Calu3 (cell line): ENCODE data around the gene RASAL3. TPM values are rescaled to one million over a fixed set of nuclear protein-coding genes. Genes with fewer than 3 reads are reported as not detected.

ENCODE experiments used
- BruUV-seq: library from RNA; stranded (reverse); fragments of 400-500 nt; replicated peaks from 2 replicates; lab custom pipeline; 2021; lab: Mats Ljungman, UMichigan
- CTCF ChIA-PET: fragments of 300-600 bp; sonication (Branson Sonifier 250); formaldehyde crosslinking; loops from one replicate; lab custom pipeline; 2022; ENCODE audit warnings: antibody characterized with exemption; lab: Charles Lee
- DNase-seq: peaks from one replicate; pipeline ENCODE4 v3.0.0; 2022
- H3K27ac Mint-ChIP-seq: one replicate; pipeline ENCODE4 v1.8.0; 2022; ENCODE audit warnings: mixed read lengths; ENCODE audit not compliant: unreplicated experiment
- H3K27me3 Mint-ChIP-seq: one replicate; pipeline ENCODE4 v1.8.0; 2022; ENCODE audit warnings: mixed read lengths; ENCODE audit not compliant: unreplicated experiment
- H3K36me3 Mint-ChIP-seq: one replicate; pipeline ENCODE4 v1.8.0; 2022; ENCODE audit warnings: mild to moderate bottlenecking, moderate library complexity, mixed read lengths; ENCODE audit not compliant: insufficient read depth, unreplicated experiment
- H3K4me1 Mint-ChIP-seq: one replicate; pipeline ENCODE4 v1.8.0; 2022; ENCODE audit warnings: mild to moderate bottlenecking, low read depth, mixed read lengths; ENCODE audit not compliant: unreplicated experiment
- H3K4me3 Mint-ChIP-seq: one replicate; pipeline ENCODE4 v1.8.0; 2022; ENCODE audit warnings: mild to moderate bottlenecking, low read depth, moderate library complexity, mixed read lengths; ENCODE audit not compliant: unreplicated experiment
- H3K9me3 Mint-ChIP-seq: one replicate; pipeline ENCODE4 v1.8.0; 2022; ENCODE audit warnings: low read depth, mixed read lengths; ENCODE audit not compliant: unreplicated experiment
- intact Hi-C: fragments of 100-400 bp; cut with micrococcal nuclease; formaldehyde crosslinking; loops from one replicate; pipeline ENCODE4 v1.10.0; 2022; ENCODE audit not compliant: unreplicated experiment
- total RNA-seq: library from RNA; stranded (reverse); gene quantifications from 2 replicates; pipeline ENCODE4 v1.2.3, GENCODE V29; 2022
- TF ChIP-seq, protein P1 (sequence below): fragments of 200-600 bp; IDR thresholded peaks from one replicate; pipeline ENCODE4 v1.8.0; 2022; ENCODE audit warnings: antibody characterized with exemption; ENCODE audit not compliant: unreplicated experiment

Gene RASAL3
- total RNA-seq, 1 experiment from 2014 or later: not detected

DNA sequence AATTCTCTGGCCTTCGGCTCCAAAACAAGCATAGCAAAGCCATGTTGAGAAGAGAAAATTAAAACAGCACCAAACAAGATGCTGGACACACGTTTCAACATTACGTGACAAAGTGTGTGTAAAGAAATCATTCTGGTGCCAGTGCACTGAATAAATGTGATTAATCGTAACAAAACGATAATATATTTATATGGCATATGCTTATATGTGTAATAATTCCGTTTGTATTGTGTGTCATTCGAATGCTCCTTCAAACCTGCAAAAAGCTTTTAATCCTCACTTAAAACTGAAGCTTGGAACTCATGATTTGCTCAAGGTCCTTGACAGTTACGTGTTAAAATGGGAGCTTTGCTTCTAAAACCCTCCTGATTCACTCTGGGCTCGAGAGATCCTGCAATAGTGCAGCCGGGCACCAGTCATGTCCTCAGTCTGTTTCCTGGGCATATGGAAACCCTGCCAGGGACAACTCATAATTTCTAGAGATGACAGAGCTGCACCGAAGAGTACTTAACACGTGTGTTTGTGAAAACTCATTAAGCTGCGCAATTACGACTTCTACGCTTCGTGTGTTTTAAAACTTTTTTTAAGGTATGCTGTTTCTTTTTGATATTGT is 44.8 kb downstream of the RASAL3 start:
- H3K4me1 Mint-ChIP-seq: peaks cover 14% of the 10 kb centered on the region
- H3K27ac Mint-ChIP-seq: peak overlapping the region; percentile 96

DNA sequence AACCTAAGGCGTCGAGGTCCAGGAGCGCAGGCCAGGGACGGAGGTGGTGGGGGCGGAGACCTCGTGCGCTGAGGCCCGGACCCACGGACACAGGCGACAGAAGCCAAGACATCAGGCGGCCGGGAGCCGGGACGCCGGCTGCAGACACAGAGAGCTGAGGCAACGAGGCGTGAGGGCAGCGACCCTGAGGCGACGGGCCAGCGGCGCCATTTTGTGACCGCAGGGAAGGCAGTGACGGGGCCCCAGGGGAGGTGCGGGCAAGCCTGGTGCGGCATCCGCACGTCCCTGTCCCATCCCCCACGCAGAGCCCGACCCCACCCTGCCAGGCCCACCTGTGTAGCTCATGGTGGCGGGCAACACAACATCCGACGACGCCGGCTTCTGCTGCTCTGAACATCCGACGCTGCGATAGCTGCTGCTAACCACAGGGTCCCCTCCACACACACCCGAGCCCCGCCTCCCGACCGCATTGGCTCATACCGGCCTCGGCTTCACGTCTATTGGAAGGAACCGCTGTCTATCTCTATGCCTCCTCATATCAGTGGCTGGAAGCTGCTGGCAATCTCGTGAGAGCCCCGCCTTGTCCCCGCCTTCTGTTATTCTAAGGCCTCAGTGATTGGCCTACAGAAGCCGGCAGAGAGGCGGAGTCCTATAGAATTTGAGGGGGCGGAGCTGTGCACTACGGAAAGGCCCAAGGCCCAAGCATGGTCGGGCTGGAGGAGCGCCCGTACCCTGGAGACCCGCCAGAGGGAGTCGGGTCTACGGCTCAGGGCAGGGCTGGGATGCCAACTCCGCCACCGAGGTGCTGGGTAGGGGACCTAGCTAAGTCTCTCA is 45.5 kb downstream of the RASAL3 start, which contains the start of gene AKAP8L:
Gene AKAP8L (minus strand): TSS at position 410 of the 834 bp plus-strand sequence. CDS start 65 bp downstream, at position 345.
- Mint-ChIP-seq H3K4me3 (peak within 1 kb of the TSS; percentile 97), H3K27me3 (no peaks in the 10 kb centered on the region), H3K36me3 (peaks cover 32% of the 10 kb centered on the region), H3K27ac (peak within 1 kb of the TSS; percentile 96), H3K4me1 (peaks cover 14% of the 10 kb centered on the region), H3K9me3 (no peaks in the 10 kb centered on the region)
- TF ChIP-seq, protein P1, sequence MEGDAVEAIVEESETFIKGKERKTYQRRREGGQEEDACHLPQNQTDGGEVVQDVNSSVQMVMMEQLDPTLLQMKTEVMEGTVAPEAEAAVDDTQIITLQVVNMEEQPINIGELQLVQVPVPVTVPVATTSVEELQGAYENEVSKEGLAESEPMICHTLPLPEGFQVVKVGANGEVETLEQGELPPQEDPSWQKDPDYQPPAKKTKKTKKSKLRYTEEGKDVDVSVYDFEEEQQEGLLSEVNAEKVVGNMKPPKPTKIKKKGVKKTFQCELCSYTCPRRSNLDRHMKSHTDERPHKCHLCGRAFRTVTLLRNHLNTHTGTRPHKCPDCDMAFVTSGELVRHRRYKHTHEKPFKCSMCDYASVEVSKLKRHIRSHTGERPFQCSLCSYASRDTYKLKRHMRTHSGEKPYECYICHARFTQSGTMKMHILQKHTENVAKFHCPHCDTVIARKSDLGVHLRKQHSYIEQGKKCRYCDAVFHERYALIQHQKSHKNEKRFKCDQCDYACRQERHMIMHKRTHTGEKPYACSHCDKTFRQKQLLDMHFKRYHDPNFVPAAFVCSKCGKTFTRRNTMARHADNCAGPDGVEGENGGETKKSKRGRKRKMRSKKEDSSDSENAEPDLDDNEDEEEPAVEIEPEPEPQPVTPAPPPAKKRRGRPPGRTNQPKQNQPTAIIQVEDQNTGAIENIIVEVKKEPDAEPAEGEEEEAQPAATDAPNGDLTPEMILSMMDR: peak; percentile 49
- CTCF ChIA-PET: interaction anchor here (0.6 to 2.1 kb wide), 8 partner anchors 14 to 327 kb away, joined by 3 to 35 read pairs (median 3); partner anchors contain the start of gene AKAP8
- intact Hi-C loops: loop anchor here (1.0 to 2.0 kb wide), 2 partner anchors 40 to 138 kb away; partner anchors contain the start of gene AKAP8
- peak; percentile 94 for DNase-seq
- BruUV-seq: TSS peak; percentile 43

More for the DNA sequence above, 44.8 kb downstream of the RASAL3 start:
- CTCF ChIA-PET: interaction anchor here (0.6 to 2.1 kb wide), 8 partner anchors 13 to 328 kb away, joined by 3 to 35 read pairs (median 4); partner anchors contain the start of gene AKAP8
- no peaks in the 10 kb centered on the region for H3K9me3 Mint-ChIP-seq
- intact Hi-C loops: loop anchor here (1.0 to 2.0 kb wide), 2 partner anchors 41 to 137 kb away; partner anchors contain the start of gene AKAP8
- H3K36me3 Mint-ChIP-seq: peaks cover 32% of the 10 kb centered on the region
- no peak for DNase-seq
- no peaks in the 10 kb centered on the region for H3K27me3 Mint-ChIP-seq
- peak overlapping the region; percentile 97 for H3K4me3 Mint-ChIP-seq
- no TSS peak for BruUV-seq
- TF ChIP-seq, protein P1: no peak

DNA sequence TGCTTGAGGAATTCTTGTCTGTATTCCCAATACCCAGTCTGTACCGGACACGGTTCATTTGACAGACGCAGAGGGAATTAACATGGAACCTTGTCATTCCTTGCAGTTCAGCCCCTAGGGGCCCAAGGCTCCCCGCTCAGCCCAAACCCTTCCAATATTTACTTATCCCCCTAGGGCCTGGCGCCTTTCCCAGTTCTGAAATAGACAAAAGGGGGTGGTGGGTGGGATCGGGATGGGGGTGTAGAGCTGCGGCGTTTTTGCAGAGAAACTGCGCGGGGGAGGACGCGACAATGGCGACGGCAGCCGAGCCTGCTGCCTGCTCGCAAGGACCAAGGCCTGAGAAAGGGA is 46.1 kb downstream of the RASAL3 start:
- CTCF ChIA-PET: interaction anchor here (0.6 to 2.1 kb wide), 2 partner anchors 137 to 196 kb away, joined by 3 to 35 read pairs; no protein-coding TSS in a partner anchor
- Mint-ChIP-seq H3K4me1 (peaks cover 14% of the 10 kb centered on the region), H3K27me3 (no peaks in the 10 kb centered on the region), H3K4me3 (peak overlapping the region; percentile 97), H3K36me3 (peaks cover 27% of the 10 kb centered on the region), H3K27ac (peak overlapping the region; percentile 96), H3K9me3 (no peaks in the 10 kb centered on the region)
- no peak for DNase-seq
- no TSS peak for BruUV-seq
- TF ChIP-seq, protein P1: no peak
- intact Hi-C loops: loop anchor here (2.0 kb wide), 1 partner anchor 39 kb away; the partner anchor contains the start of gene AKAP8

DNA sequence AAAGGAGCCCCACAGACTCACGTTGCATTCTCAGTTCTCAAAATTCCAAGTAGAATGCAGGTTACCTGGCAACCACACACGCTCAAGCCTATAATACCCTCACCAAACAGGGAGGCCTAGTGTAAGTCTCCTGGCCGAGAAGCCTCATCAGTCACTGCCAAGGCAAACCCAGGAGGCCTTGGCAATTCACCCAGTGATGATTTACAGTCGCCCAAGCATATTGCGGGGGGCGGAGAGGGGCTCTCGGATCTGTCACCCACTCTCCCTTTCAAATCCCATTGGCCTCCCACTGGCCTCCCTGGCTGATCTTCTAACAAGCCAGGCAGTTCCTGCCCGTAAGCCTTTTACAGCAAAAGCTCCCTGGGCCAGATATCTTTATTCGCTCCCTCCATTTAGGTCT is 46.6 kb downstream of the RASAL3 start:
- TF ChIP-seq, protein P1: no peak
- no peaks in the 10 kb centered on the region for H3K9me3 Mint-ChIP-seq
- H3K27me3 Mint-ChIP-seq: no peaks in the 10 kb centered on the region
- intact Hi-C loops: loop anchor here (2.0 kb wide), 1 partner anchor 39 kb away; the partner anchor contains the start of gene AKAP8
- peaks cover 14% of the 10 kb centered on the region for H3K4me1 Mint-ChIP-seq
- H3K4me3 Mint-ChIP-seq: peak overlapping the region; percentile 97
- BruUV-seq: no TSS peak
- H3K36me3 Mint-ChIP-seq: peaks cover 26% of the 10 kb centered on the region
- peak overlapping the region; percentile 96 for H3K27ac Mint-ChIP-seq
- DNase-seq: no peak
- CTCF ChIA-PET: no interaction called here
